ENCODE measurements around the gene WFDC12.

- TF ChIP-seq PPARA (CRISPR knock-in tag; IDR thresholded peaks at IDR 0.05; ENCODE audit: borderline replicate concordance) (no peak), ISL1 (CRISPR knock-in tag; IDR thresholded peaks at IDR 0.05) (no peak), ZNF565 (CRISPR knock-in tag; conservative IDR thresholded peaks at IDR 0.05; ENCODE audit: low read depth) (no peak), CSDC2 (CRISPR knock-in tag; IDR thresholded peaks at IDR 0.05) (no peak), ARNTL (CRISPR knock-in tag; IDR thresholded peaks at IDR 0.05; ENCODE audit: borderline replicate concordance, low read depth) (no peak)
These were observed 8.4 kb downstream of the WFDC12 start for GRCh38 chr20:45115829-45116228.

Data from SK-N-SH treated with all-trans-retinoic acid at 6 μM for 48 hours (cell line).